SH-SY5Y (cell line): Measurements from ENCODE around the gene DPP10.

ENCODE experiments used
- GATA2 ChIP-seq: IDR thresholded peaks from 2 replicates; pipeline ENCODE4 v1.6.1; 2011; ENCODE audit warnings: mild to moderate bottlenecking, low read depth, low read length
- GATA3 ChIP-seq: IDR thresholded peaks from 2 replicates; pipeline ENCODE4 v1.6.1; 2011; ENCODE audit warnings: low read depth, mild to moderate bottlenecking, low read length, moderate library complexity

DNA sequence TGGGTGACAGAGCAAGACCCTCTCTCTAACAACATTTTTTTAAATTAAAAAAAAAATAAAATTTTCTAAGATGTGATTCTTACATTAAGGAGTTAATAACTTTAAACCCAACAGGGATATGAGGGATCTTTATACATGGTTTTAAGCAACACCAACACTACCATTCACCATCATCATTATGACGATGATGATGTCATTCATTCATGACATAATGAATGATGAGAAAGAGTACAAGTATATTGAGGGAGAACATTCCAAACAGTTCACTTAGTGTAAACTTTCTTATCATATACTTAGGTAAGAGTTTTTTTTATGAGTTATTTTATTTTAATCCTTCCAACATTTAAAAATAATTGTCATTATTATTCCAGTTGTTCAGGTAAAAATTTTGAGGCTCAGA lies 863.3 kb downstream of the DPP10 start:
- no peak for TF ChIP-seq GATA2
- no peak for TF ChIP-seq GATA3
